ENCODE data around the gene GATA6.

GATA6 gene

GRCh38 chr18:22165049-22165602 is 4.3 kb upstream of the GATA6 start:
- Histone ChIP-seq H3K4me3 (ENCODE audit: insufficient read depth, low read length, poor library complexity, severe bottlenecking) (no peak overlapping the region), H3K79me2 (ENCODE audit: insufficient read depth, low read length) (no peaks in the 10 kb centered on the region), H3K27me3 (ENCODE audit: low read length) (no peaks in the 10 kb centered on the region), H3F3A (ENCODE audit: insufficient read depth) (no peaks in the 10 kb centered on the region), H3K4me2 (ENCODE audit: low read depth, low read length, poor library complexity, severe bottlenecking) (no peak overlapping the region), H3K9ac (ENCODE audit: low read length) (no peak overlapping the region), H3K27ac (ENCODE audit: low read depth, low read length) (no peak overlapping the region), H2AFZ (ENCODE audit: low read depth, low read length, severe bottlenecking) (no peak overlapping the region), H3K9me3 (ENCODE audit: insufficient read depth, low read length) (peaks cover 4% of the 10 kb centered on the region; the same call in 1 of the 2 replicates), H4K20me1 (ENCODE audit: low read depth, low read length) (no peaks in the 10 kb centered on the region), H3K36me3 (ENCODE audit: low read length) (no peaks in the 10 kb centered on the region), H3K9me2 (replicated peaks; ENCODE audit: insufficient read depth, low read length) (no peaks in the 10 kb centered on the region)
- no peak for TF ChIP-seq EZH2phosphoT487 (conservative IDR thresholded peaks at IDR 0.05; ENCODE audit: low read length)

GRCh38 chr18:22165603-22166068 is 3.8 kb upstream of the GATA6 start:
- Histone ChIP-seq H3K9me2 (replicated peaks; ENCODE audit: insufficient read depth, low read length) (no peaks in the 10 kb centered on the region), H3K79me2 (ENCODE audit: insufficient read depth, low read length) (no peaks in the 10 kb centered on the region), H3F3A (ENCODE audit: insufficient read depth) (no peaks in the 10 kb centered on the region), H2AFZ (ENCODE audit: low read depth, low read length, severe bottlenecking) (no peak overlapping the region), H3K4me3 (ENCODE audit: insufficient read depth, low read length, poor library complexity, severe bottlenecking) (no peak overlapping the region), H3K9me3 (ENCODE audit: insufficient read depth, low read length) (peaks cover 4% of the 10 kb centered on the region; the same call in 1 of the 2 replicates), H3K27me3 (ENCODE audit: low read length) (no peaks in the 10 kb centered on the region), H4K20me1 (ENCODE audit: low read depth, low read length) (no peaks in the 10 kb centered on the region), H3K9ac (ENCODE audit: low read length) (no peak overlapping the region), H3K27ac (ENCODE audit: low read depth, low read length) (no peak overlapping the region), H3K4me2 (ENCODE audit: low read depth, low read length, poor library complexity, severe bottlenecking) (no peak overlapping the region), H3K36me3 (ENCODE audit: low read length) (no peaks in the 10 kb centered on the region)
- TF ChIP-seq, protein P1, sequence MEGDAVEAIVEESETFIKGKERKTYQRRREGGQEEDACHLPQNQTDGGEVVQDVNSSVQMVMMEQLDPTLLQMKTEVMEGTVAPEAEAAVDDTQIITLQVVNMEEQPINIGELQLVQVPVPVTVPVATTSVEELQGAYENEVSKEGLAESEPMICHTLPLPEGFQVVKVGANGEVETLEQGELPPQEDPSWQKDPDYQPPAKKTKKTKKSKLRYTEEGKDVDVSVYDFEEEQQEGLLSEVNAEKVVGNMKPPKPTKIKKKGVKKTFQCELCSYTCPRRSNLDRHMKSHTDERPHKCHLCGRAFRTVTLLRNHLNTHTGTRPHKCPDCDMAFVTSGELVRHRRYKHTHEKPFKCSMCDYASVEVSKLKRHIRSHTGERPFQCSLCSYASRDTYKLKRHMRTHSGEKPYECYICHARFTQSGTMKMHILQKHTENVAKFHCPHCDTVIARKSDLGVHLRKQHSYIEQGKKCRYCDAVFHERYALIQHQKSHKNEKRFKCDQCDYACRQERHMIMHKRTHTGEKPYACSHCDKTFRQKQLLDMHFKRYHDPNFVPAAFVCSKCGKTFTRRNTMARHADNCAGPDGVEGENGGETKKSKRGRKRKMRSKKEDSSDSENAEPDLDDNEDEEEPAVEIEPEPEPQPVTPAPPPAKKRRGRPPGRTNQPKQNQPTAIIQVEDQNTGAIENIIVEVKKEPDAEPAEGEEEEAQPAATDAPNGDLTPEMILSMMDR (IDR thresholded peaks at IDR 0.05; ENCODE audit: insufficient read depth, low read length, poor library complexity, severe bottlenecking), result no peak
- no peak for TF ChIP-seq EZH2phosphoT487 (conservative IDR thresholded peaks at IDR 0.05; ENCODE audit: low read length)

GRCh38 chr18:22166069-22166950 is 3.1 kb upstream of the GATA6 start:
- Histone ChIP-seq H3K27ac (ENCODE audit: low read depth, low read length) (no peak overlapping the region), H3K36me3 (ENCODE audit: low read length) (no peaks in the 10 kb centered on the region), H3K4me2 (ENCODE audit: low read depth, low read length, poor library complexity, severe bottlenecking) (no peak overlapping the region), H3K27me3 (ENCODE audit: low read length) (no peaks in the 10 kb centered on the region), H3K4me3 (ENCODE audit: insufficient read depth, low read length, poor library complexity, severe bottlenecking) (no peak overlapping the region), H3K79me2 (ENCODE audit: insufficient read depth, low read length) (no peaks in the 10 kb centered on the region), H2AFZ (ENCODE audit: low read depth, low read length, severe bottlenecking) (no peak overlapping the region), H3K9ac (ENCODE audit: low read length) (no peak overlapping the region), H3F3A (ENCODE audit: insufficient read depth) (no peaks in the 10 kb centered on the region), H3K9me2 (replicated peaks; ENCODE audit: insufficient read depth, low read length) (no peaks in the 10 kb centered on the region), H4K20me1 (ENCODE audit: low read depth, low read length) (no peaks in the 10 kb centered on the region), H3K9me3 (ENCODE audit: insufficient read depth, low read length) (peaks cover 4% of the 10 kb centered on the region; the same call in 1 of the 2 replicates)
- TF ChIP-seq EZH2phosphoT487 (conservative IDR thresholded peaks at IDR 0.05; ENCODE audit: low read length), result no peak
- TF ChIP-seq, protein P1 (IDR thresholded peaks at IDR 0.05; ENCODE audit: insufficient read depth, low read length, poor library complexity, severe bottlenecking), result no peak

DNA sequence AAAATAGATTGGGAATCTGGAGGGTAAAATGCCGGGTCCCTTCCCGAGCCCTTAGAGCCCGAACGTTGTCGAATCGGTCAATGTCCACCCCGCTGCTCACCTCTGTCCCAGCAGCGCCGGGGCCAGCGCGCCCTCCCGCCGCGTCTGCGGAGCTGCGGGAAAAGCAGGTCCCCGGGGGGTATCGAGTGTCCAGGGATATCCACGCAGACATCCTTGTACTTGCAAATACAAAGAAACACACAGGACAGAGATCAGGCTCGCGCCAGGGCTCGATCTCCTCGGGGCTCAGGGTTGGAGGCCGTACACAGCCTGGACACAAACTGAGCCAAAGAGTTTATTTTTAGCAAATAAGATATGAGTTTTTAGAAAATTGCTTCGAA is 2.3 kb upstream of the GATA6 start:
- Histone ChIP-seq H3K79me2 (ENCODE audit: insufficient read depth, low read length) (no peaks in the 10 kb centered on the region), H3K4me3 (ENCODE audit: insufficient read depth, low read length, poor library complexity, severe bottlenecking) (no peak overlapping the region), H3K9ac (ENCODE audit: low read length) (no peak overlapping the region), H2AFZ (ENCODE audit: low read depth, low read length, severe bottlenecking) (no peak overlapping the region), H3K27ac (ENCODE audit: low read depth, low read length) (no peak overlapping the region), H3F3A (ENCODE audit: insufficient read depth) (no peaks in the 10 kb centered on the region), H3K4me2 (ENCODE audit: low read depth, low read length, poor library complexity, severe bottlenecking) (no peak overlapping the region), H4K20me1 (ENCODE audit: low read depth, low read length) (no peaks in the 10 kb centered on the region), H3K36me3 (ENCODE audit: low read length) (no peaks in the 10 kb centered on the region), H3K27me3 (ENCODE audit: low read length) (no peaks in the 10 kb centered on the region), H3K9me3 (ENCODE audit: insufficient read depth, low read length) (peaks cover 4% of the 10 kb centered on the region; the same call in 1 of the 2 replicates), H3K9me2 (replicated peaks; ENCODE audit: insufficient read depth, low read length) (no peaks in the 10 kb centered on the region)
- TF ChIP-seq, protein P1 (IDR thresholded peaks at IDR 0.05; ENCODE audit: insufficient read depth, low read length, poor library complexity, severe bottlenecking), result no peak
- no peak for TF ChIP-seq EZH2phosphoT487 (conservative IDR thresholded peaks at IDR 0.05; ENCODE audit: low read length)
